Measurements from ENCODE around the gene CCDC32. TPM values are rescaled to one million over a fixed set of nuclear protein-coding genes. Genes with fewer than 3 reads are reported as not detected.
A peak's percentile ranks its signal among the peaks of the same experiment; 100 is the strongest.

The CCDC32 gene
- total RNA-seq, 4 donors from 2014 or later: 36.8 to 49.0 (median 43.7) TPM

GRCh38 chr15:40598126-40598525 lies 33.3 kb upstream of the CCDC32 start:
- TF ChIP-seq CTCF (IDR thresholded peaks at IDR 0.05) (no peak), POLR2A (IDR thresholded peaks at IDR 0.05) (no peak)
- intact Hi-C loops (cut with DNase I): loop anchor here (10.0 kb wide), 1 partner anchor 297 kb away; the partner anchor contains the start of gene VPS18

DNA sequence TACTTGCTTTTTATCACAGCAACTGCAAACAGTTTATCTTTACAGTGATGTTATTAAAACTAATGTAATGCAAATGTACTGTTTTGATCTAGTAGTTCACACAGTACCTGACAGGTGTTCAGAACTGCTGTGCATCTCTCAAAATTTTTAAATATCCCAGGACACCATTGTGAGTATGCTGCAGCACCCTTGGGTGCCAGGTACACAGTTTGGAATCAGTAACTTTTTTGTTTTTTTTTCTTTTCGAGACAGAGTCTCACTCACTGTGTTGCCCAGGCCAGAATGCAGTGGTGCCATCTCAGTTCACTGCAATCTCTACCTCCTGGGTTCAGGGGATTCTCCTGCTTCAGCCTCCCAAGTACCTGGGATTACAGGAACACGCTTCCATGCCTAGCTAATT lies 32.2 kb upstream of the CCDC32 start:
- TF ChIP-seq CTCF (IDR thresholded peaks at IDR 0.05): no peak
- TF ChIP-seq POLR2A (IDR thresholded peaks at IDR 0.05): no peak
- Histone ChIP-seq H3K9me3 (no peaks in the 10 kb centered on the region), H3K4me1 (peaks cover 7 to 8% of the 10 kb centered on the region in 2 donors), H3K27me3 (no peaks in the 10 kb centered on the region), H3K27ac (no peak overlapping the region), H3K36me3 (no peaks in the 10 kb centered on the region), H3K4me3 (replicated peaks in 1 of 3) (no peak overlapping the region)
- WGBS, 2 donors: 98 to 100% methylated on average over 2 of the region's 2 CpGs
- intact Hi-C loops (cut with DNase I): loop anchor here (10.0 kb wide), 1 partner anchor 298 kb away; the partner anchor contains the start of gene VPS18
- DNase-seq: no peak

More at GRCh38 chr15:40598126-40598525, 33.3 kb upstream of the CCDC32 start:
- 62 to 64% methylated on average over 3 of the region's 3 CpGs for WGBS, 2 donors
- no peaks in the 10 kb centered on the region for H3K27me3 ChIP-seq
- no peak overlapping the region for H3K27ac ChIP-seq
- H3K4me3 ChIP-seq (replicated peaks in 1 of 3): no peak overlapping the region
- H3K9me3 ChIP-seq: no peaks in the 10 kb centered on the region
- H3K36me3 ChIP-seq: no peaks in the 10 kb centered on the region
- no peak for DNase-seq
- peaks cover 7 to 8% of the 10 kb centered on the region in 2 donors for H3K4me1 ChIP-seq

- intact Hi-C loops (cut with DNase I): loop anchor here (10.0 kb wide), 1 partner anchor 299 kb away; the partner anchor contains the start of gene VPS18
- Histone ChIP-seq H3K9me3 (no peaks in the 10 kb centered on the region), H3K36me3 (no peaks in the 10 kb centered on the region), H3K4me1 (peaks cover 7 to 8% of the 10 kb centered on the region in 2 donors), H3K4me3 (replicated peaks in 1 of 3) (no peak overlapping the region), H3K27ac (no peak overlapping the region), H3K27me3 (no peaks in the 10 kb centered on the region)
- no peak for TF ChIP-seq CTCF (IDR thresholded peaks at IDR 0.05)
- TF ChIP-seq POLR2A (IDR thresholded peaks at IDR 0.05): no peak
- WGBS, 2 donors: 82 to 84% methylated on average over 5 of the region's 5 CpGs
- DNase-seq: no peak
Observed at GRCh38 chr15:40595773-40596172, 30.9 kb upstream of the CCDC32 start.

GRCh38 chr15:40595219-40595618 lies 30.4 kb upstream of the CCDC32 start:
- no peaks in the 10 kb centered on the region for H3K9me3 ChIP-seq
- 37 to 41% methylated on average over 5 of the region's 5 CpGs for WGBS, 2 donors
- no peak for TF ChIP-seq POLR2A (IDR thresholded peaks at IDR 0.05)
- H3K36me3 ChIP-seq: no peaks in the 10 kb centered on the region
- no peak overlapping the region for H3K27ac ChIP-seq
- no peak for DNase-seq
- H3K4me3 ChIP-seq (replicated peaks in 1 of 3): no peak overlapping the region
- H3K27me3 ChIP-seq: no peaks in the 10 kb centered on the region
- intact Hi-C loops (cut with DNase I): loop anchor here (10.0 kb wide), 1 partner anchor 300 kb away; the partner anchor contains the start of gene VPS18
- peaks cover 7 to 8% of the 10 kb centered on the region in 2 donors for H3K4me1 ChIP-seq

GRCh38 chr15:40594429-40594836 lies 29.6 kb upstream of the CCDC32 start:
- Histone ChIP-seq H3K4me3 (replicated peaks in 1 of 3) (peak overlapping the region; percentile 27 to 44 (median 30)), H3K4me1 (peaks cover 7 to 8% of the 10 kb centered on the region in 2 donors), H3K27ac (no peak overlapping the region), H3K36me3 (no peaks in the 10 kb centered on the region), H3K27me3 (no peaks in the 10 kb centered on the region), H3K9me3 (no peaks in the 10 kb centered on the region)
- intact Hi-C loops (cut with DNase I): loop anchor here (10.0 kb wide), 1 partner anchor 300 kb away; the partner anchor contains the start of gene VPS18
- TF ChIP-seq POLR2A (IDR thresholded peaks at IDR 0.05): no peak
- TF ChIP-seq CTCF (IDR thresholded peaks at IDR 0.05): peak in 1 of 6 experiments; percentile 18
- peak; percentile 47 to 54 for DNase-seq
- 0 to 1% methylated on average over 22 to 24 of the region's 31 CpGs for WGBS, 2 donors
